RWPE2 (cell line): ENCODE results near the gene ZNF83.
"Not testable (repeated sequence)": the region's sequence is repeated elsewhere in the genome, so short reads cannot be mapped to it uniquely, and the experiment has no call there.

Source experiments
- ATAC-seq: fragments of 200-7000 bp; cut with Tn5 transposase; 3 replicates; pipeline ENCODE4 v1.9.1; 2021; ENCODE audit warnings: low read depth
- DNase-seq: peaks from one replicate; pipeline ENCODE4 v3.0.0-alpha.2; 2020; ENCODE audit warnings: low spot score
- H3K27ac ChIP-seq: fragments of 450-650 bp; 2 replicates; pipeline ENCODE4 v1.5.1; 2017; ENCODE audit warnings: mild to moderate bottlenecking; ENCODE audit not compliant: poor library complexity, severe bottlenecking
- H3K27me3 ChIP-seq: fragments of 250-450 bp; sonication (Bioruptor Pico); 2 replicates; pipeline ENCODE4 v1.5.1; 2021; ENCODE audit warnings: mild to moderate bottlenecking, moderate library complexity; ENCODE audit not compliant: insufficient read depth, poor library complexity, severe bottlenecking
- H3K36me3 ChIP-seq: fragments of 250-450 bp; sonication (Bioruptor Pico); 2 replicates; pipeline ENCODE4 v1.5.1; 2020; ENCODE audit warnings: low read depth, mild to moderate bottlenecking, moderate library complexity
- H3K4me1 ChIP-seq: fragments of 250-450 bp; sonication (Bioruptor Pico); 2 replicates; pipeline ENCODE4 v1.5.1; 2021; ENCODE audit warnings: mild to moderate bottlenecking, moderate library complexity; ENCODE audit not compliant: insufficient read depth, poor library complexity, severe bottlenecking
- H3K4me3 ChIP-seq: fragments of 250-450 bp; sonication (Bioruptor Pico); 2 replicates; pipeline ENCODE4 v1.5.1; 2021; ENCODE audit warnings: mild to moderate bottlenecking, moderate library complexity; ENCODE audit not compliant: severe bottlenecking
- H3K9me3 ChIP-seq: fragments of 250-450 bp; sonication (Bioruptor Pico); 2 replicates; pipeline ENCODE4 v1.5.1; 2021; ENCODE audit warnings: mild to moderate bottlenecking, moderate library complexity; ENCODE audit not compliant: severe bottlenecking
- TF ChIP-seq, protein P1 (sequence below): fragments of 450-650 bp; IDR thresholded peaks from one replicate; pipeline ENCODE4 v1.5.1; 2017; ENCODE audit warnings: mild to moderate bottlenecking, moderate library complexity; ENCODE audit not compliant: poor library complexity, severe bottlenecking

The ZNF83 gene

DNA sequence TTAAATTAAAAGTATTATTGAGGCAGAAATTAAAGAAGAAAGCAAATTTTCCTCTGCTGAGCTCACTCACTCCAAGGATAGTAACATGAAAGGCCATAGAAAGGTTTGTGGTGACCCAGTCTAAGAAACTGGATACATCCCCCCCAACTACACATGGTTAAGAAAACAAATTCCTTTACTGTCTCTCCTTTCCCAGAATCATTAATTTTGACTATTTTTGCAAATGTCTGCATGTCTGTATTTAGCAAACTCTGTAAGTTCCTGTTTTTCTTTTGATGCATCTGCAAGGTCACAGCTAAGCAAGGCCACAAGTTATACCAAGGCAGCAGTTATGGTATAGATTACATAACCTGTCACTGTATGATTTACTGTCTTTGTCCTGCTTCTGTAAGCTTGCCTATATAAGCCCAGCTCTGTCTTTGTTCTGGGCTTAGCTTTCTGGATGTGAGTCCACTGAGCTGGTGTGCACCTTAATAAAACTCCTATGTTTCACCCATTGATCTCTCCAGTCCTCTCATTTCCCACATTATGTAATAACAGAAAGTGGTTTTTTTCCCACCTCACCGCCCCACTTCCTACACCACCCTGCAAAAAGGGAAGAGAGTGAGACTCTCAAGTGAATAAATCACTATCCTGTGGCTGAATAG lies 8.5 kb upstream of the ZNF83 start:
- no peak for DNase-seq
- H3K4me1 ChIP-seq = no peaks in the 10 kb centered on the region
- no peak overlapping the region for H3K27ac ChIP-seq
- ATAC-seq = no peak
- no peaks in the 10 kb centered on the region for H3K9me3 ChIP-seq
- H3K27me3 ChIP-seq = no peaks in the 10 kb centered on the region
- H3K4me3 ChIP-seq = no peak overlapping the region
- TF ChIP-seq, protein P1, sequence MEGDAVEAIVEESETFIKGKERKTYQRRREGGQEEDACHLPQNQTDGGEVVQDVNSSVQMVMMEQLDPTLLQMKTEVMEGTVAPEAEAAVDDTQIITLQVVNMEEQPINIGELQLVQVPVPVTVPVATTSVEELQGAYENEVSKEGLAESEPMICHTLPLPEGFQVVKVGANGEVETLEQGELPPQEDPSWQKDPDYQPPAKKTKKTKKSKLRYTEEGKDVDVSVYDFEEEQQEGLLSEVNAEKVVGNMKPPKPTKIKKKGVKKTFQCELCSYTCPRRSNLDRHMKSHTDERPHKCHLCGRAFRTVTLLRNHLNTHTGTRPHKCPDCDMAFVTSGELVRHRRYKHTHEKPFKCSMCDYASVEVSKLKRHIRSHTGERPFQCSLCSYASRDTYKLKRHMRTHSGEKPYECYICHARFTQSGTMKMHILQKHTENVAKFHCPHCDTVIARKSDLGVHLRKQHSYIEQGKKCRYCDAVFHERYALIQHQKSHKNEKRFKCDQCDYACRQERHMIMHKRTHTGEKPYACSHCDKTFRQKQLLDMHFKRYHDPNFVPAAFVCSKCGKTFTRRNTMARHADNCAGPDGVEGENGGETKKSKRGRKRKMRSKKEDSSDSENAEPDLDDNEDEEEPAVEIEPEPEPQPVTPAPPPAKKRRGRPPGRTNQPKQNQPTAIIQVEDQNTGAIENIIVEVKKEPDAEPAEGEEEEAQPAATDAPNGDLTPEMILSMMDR = no peak
- no peaks in the 10 kb centered on the region; the same call in 1 of the 2 replicates for H3K36me3 ChIP-seq

DNA sequence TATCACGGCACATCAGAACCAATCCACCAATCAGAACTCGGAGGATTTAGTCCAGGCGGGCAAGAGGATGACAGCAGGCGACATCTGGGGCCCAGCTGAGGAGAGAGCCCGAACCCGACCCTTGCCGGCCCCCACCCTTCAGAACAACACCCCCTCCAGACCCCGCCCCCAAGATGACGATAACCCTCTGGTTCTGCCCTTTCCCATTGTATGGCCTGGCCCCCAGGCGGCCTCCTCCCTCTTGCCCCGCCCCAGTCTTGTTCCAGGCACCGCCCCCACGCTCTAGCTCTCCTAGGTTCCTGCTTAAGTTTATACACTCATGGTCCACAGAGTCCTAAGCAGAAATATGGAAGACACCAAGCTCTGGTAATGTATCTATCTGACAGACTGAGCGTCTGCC lies 2.8 kb upstream of the ZNF83 start:
- ATAC-seq (no peak), DNase-seq (no peak)
- H3K4me3 ChIP-seq = no peak overlapping the region
- H3K27me3 ChIP-seq = no peaks in the 10 kb centered on the region
- TF ChIP-seq, protein P1 = no peak
- H3K9me3 ChIP-seq = no peaks in the 10 kb centered on the region
- H3K4me1 ChIP-seq = no peaks in the 10 kb centered on the region
- H3K27ac ChIP-seq = no peak overlapping the region
- no peaks in the 10 kb centered on the region for H3K36me3 ChIP-seq

DNA sequence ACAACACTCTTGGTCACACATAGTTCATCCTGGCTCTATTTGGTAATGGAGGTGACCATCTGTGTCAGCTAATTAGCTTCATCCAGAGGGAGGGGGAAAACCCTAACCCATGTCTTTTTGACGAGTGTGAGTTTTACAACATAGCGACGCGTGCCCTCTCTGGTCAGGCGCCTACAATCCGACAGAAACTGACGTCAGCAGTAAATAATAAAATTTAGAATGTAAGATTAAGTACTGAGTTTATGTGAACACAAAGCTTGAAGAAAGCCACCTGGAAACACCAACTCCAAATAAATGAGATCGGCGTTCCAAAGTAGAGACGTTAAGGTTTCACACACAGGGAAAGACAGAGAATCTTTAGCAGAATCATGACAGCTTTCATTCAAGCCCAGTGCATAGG lies 1.8 kb upstream of the ZNF83 start:
- TF ChIP-seq, protein P1 = no peak
- ATAC-seq (no peak), DNase-seq (no peak)
- Histone ChIP-seq H3K4me3 (no peak overlapping the region), H3K27me3 (no peaks in the 10 kb centered on the region), H3K36me3 (no peaks in the 10 kb centered on the region), H3K27ac (no peak overlapping the region), H3K9me3 (no peaks in the 10 kb centered on the region), H3K4me1 (no peaks in the 10 kb centered on the region)

DNA sequence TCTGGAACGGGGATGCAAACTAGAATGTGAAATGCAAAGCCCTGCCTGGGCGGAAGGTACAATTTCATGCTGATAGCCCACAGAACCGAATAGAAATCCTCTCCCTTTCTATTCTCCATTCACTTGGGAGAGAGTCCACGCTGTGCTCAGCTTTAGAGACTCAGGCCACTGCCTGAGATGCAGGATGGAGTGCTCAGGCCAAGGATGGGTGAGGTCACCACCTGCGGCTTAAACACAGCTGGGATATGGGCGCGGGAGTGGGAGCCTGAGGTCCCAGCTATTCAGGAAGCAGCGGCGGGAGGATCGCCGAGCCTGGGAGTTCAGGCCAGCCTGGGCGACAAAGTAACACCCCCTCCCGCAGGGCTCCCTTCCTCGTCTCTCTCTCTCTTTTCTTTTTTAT lies 446 bp upstream of the ZNF83 start:
- Histone ChIP-seq H3K4me3 (peak overlapping the region; percentile 50), H3K36me3 (peaks cover 10% of the 10 kb centered on the region), H3K4me1 (no peaks in the 10 kb centered on the region), H3K27me3 (no peaks in the 10 kb centered on the region), H3K27ac (peak overlapping the region; percentile 74), H3K9me3 (no peaks in the 10 kb centered on the region)
- DNase-seq (no peak), ATAC-seq (peak; percentile 35)
- TF ChIP-seq, protein P1 = no peak

DNA sequence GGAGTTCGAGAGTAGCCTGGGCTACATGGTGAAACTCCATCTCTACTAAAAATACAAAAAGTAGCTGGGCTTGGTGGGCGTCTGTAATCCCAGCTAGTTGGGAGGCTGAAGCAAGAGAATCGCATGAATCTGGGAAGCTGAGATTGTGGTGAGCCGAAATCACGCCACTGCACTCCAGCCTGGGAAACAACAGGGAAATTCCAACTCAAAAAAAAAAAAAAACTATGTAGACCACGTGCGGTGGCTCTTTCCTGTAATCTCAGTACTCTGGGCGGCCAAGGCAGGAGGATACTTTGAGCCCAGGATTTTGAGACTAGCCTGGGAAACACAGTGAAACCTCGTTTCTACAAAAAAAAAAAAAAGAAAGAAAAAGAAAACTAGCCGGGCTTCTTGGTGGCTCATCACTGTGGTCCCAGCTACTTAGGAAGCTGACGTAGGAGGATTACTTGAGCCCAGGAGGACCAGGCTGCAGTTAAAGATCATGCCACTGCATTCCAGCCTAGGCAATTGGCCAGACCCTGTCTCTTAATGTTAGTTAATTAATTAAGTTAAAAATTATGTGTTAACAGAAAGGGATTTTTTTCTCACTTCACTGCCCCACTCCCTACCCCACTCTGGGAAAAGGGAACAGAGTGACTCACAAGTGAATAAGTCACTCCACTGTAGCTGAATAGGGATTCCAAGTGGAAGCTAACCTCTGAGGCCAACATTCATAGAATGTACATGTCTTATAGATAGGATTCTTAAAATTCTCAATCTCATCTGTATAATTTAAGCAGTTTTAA lies 2.2 kb downstream of the ZNF83 start:
- no peak for DNase-seq
- Histone ChIP-seq H3K27ac (no peak overlapping the region), H3K36me3 (peaks cover 14% of the 10 kb centered on the region), H3K4me1 (no peaks in the 10 kb centered on the region), H3K4me3 (no peak overlapping the region), H3K27me3 (no peaks in the 10 kb centered on the region), H3K9me3 (no peaks in the 10 kb centered on the region)
- TF ChIP-seq, protein P1 = no peak
- no peak for ATAC-seq

DNA sequence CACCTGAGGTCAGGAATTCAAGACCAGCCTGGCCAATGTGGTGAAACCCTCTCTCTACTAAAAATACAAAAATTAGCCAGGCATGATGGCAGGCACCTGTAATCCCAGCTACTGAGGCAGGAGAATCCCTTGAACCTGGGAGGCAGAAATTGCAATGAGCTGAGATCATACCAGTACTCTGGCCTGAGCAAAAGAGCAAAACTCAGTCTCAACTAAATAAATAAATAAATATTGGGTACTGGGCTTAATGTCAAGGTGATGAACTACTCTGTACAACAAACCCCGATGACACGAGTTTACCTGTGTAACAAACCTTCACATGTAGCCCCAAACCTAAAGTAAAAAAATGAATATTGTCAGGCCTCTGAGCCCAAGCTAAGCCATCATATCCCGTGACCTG lies 10.7 kb downstream of the ZNF83 start:
- not testable (repeated sequence) for H3K4me3 ChIP-seq, H3K27me3 ChIP-seq, ATAC-seq, DNase-seq, H3K4me1 ChIP-seq, H3K9me3 ChIP-seq, H3K27ac ChIP-seq
- peaks cover 21% of the 10 kb centered on the region for H3K36me3 ChIP-seq
